ENCODE data around the gene EMP1. TPM values are rescaled to one million over a fixed set of nuclear protein-coding genes. Genes with fewer than 3 reads are reported as not detected.

EMP1 gene
- total and polyA plus RNA-seq, 2 experiments from 2014 or later: 0.07 to 0.39 TPM

GRCh38 chr12:13177373-13177772 is 19.2 kb upstream of the EMP1 start:
- H3K9me3 Mint-ChIP-seq: no peaks in the 10 kb centered on the region
- H3K36me3 Mint-ChIP-seq (ENCODE audit: low read depth): no peaks in the 10 kb centered on the region
- no peak for ATAC-seq
- Histone ChIP-seq H3K9me2 (ENCODE audit: insufficient read depth) (0 out of 2 replicates have a peak, but pooled peaks cover 4% of the 10 kb centered on the region), H3K4me1 (ENCODE audit: insufficient read depth) (peaks cover 41% of the 10 kb centered on the region), H3K27ac (ENCODE audit: low read depth) (no peak overlapping the region), H3K79me2 (replicated peaks; ENCODE audit: insufficient read depth) (no peaks in the 10 kb centered on the region), H2AFZ (peak overlapping the region; percentile 28; the same call in 1 of the 2 replicates), H3K36me3 (ENCODE audit: insufficient read depth) (no peaks in the 10 kb centered on the region), H3K4me2 (no peak overlapping the region), H3K4me3 (no peak overlapping the region), H4K20me1 (replicated peaks; ENCODE audit: insufficient read depth) (no peaks in the 10 kb centered on the region), H3K27me3 (ENCODE audit: insufficient read depth) (no peaks in the 10 kb centered on the region), H3F3A (replicated peaks; ENCODE audit: low read depth) (0 out of 2 replicates have a peak, but pooled peaks cover 6% of the 10 kb centered on the region)
- no peak overlapping the region for H3K4me3 Mint-ChIP-seq
- H3K27ac Mint-ChIP-seq: no peak overlapping the region
- H3K4me1 Mint-ChIP-seq: peaks cover 60% of the 10 kb centered on the region
- TF ChIP-seq JUNB (IDR thresholded peaks at IDR 0.05; ENCODE audit: unreplicated experiment): no peak
- no peak for TF ChIP-seq ZNF331 (CRISPR knock-in tag; IDR thresholded peaks at IDR 0.05; ENCODE audit: low read depth)
- TF ChIP-seq NANOG (IDR thresholded peaks at IDR 0.05; ENCODE audit: borderline replicate concordance): no peak
- TF ChIP-seq, protein P1, sequence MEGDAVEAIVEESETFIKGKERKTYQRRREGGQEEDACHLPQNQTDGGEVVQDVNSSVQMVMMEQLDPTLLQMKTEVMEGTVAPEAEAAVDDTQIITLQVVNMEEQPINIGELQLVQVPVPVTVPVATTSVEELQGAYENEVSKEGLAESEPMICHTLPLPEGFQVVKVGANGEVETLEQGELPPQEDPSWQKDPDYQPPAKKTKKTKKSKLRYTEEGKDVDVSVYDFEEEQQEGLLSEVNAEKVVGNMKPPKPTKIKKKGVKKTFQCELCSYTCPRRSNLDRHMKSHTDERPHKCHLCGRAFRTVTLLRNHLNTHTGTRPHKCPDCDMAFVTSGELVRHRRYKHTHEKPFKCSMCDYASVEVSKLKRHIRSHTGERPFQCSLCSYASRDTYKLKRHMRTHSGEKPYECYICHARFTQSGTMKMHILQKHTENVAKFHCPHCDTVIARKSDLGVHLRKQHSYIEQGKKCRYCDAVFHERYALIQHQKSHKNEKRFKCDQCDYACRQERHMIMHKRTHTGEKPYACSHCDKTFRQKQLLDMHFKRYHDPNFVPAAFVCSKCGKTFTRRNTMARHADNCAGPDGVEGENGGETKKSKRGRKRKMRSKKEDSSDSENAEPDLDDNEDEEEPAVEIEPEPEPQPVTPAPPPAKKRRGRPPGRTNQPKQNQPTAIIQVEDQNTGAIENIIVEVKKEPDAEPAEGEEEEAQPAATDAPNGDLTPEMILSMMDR (conservative IDR thresholded peaks at IDR 0.05; ENCODE audit: low read depth in 2 of 2): no peak
- TF ChIP-seq CREB1 (CRISPR knock-in tag; IDR thresholded peaks at IDR 0.05; ENCODE audit: low read depth): no peak
- TF ChIP-seq EZH2phosphoT487 (IDR thresholded peaks at IDR 0.05; ENCODE audit: unreplicated experiment): no peak
- no peak for TF ChIP-seq STAT1 (IDR thresholded peaks at IDR 0.05; ENCODE audit: unreplicated experiment)
- TF ChIP-seq, protein P2, sequence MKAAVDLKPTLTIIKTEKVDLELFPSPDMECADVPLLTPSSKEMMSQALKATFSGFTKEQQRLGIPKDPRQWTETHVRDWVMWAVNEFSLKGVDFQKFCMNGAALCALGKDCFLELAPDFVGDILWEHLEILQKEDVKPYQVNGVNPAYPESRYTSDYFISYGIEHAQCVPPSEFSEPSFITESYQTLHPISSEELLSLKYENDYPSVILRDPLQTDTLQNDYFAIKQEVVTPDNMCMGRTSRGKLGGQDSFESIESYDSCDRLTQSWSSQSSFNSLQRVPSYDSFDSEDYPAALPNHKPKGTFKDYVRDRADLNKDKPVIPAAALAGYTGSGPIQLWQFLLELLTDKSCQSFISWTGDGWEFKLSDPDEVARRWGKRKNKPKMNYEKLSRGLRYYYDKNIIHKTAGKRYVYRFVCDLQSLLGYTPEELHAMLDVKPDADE (IDR thresholded peaks at IDR 0.05): no peak
- no peak for TF ChIP-seq POLR2AphosphoS5 (IDR thresholded peaks at IDR 0.05; ENCODE audit: low read depth)
- TF ChIP-seq EZH2 (IDR thresholded peaks at IDR 0.05; ENCODE audit: low read depth, unreplicated experiment): no peak
- TF ChIP-seq, protein P3, sequence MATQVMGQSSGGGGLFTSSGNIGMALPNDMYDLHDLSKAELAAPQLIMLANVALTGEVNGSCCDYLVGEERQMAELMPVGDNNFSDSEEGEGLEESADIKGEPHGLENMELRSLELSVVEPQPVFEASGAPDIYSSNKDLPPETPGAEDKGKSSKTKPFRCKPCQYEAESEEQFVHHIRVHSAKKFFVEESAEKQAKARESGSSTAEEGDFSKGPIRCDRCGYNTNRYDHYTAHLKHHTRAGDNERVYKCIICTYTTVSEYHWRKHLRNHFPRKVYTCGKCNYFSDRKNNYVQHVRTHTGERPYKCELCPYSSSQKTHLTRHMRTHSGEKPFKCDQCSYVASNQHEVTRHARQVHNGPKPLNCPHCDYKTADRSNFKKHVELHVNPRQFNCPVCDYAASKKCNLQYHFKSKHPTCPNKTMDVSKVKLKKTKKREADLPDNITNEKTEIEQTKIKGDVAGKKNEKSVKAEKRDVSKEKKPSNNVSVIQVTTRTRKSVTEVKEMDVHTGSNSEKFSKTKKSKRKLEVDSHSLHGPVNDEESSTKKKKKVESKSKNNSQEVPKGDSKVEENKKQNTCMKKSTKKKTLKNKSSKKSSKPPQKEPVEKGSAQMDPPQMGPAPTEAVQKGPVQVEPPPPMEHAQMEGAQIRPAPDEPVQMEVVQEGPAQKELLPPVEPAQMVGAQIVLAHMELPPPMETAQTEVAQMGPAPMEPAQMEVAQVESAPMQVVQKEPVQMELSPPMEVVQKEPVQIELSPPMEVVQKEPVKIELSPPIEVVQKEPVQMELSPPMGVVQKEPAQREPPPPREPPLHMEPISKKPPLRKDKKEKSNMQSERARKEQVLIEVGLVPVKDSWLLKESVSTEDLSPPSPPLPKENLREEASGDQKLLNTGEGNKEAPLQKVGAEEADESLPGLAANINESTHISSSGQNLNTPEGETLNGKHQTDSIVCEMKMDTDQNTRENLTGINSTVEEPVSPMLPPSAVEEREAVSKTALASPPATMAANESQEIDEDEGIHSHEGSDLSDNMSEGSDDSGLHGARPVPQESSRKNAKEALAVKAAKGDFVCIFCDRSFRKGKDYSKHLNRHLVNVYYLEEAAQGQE (IDR thresholded peaks at IDR 0.05; ENCODE audit: unreplicated experiment): no peak
- no peak for TF ChIP-seq ZNF462 (CRISPR knock-in tag; IDR thresholded peaks at IDR 0.05)
- TF ChIP-seq ZNF114 (CRISPR knock-in tag; IDR thresholded peaks at IDR 0.05): no peak
- peaks cover 10% of the 10 kb centered on the region for H3K27me3 Mint-ChIP-seq (ENCODE audit: insufficient read depth, low read depth, poor library complexity)
- no peak for DNase-seq (ENCODE audit: low spot score)

Measured in GM23338 (cell line).